GF-D8 (cell line): ENCODE measurements around the gene GAGE12F.
"Not testable (repeated sequence)": the region's sequence is repeated elsewhere in the genome, so short reads cannot be mapped to it uniquely, and the experiment has no call there.

Experiments
- DNase-seq: peaks from one replicate; lab custom pipeline; 2025; lab: John Stamatoyannopoulos, UW

The GAGE12F gene

GRCh38 chrX:49560542-49560941 lies at the start of gene GAGE12F:
Gene GAGE12F (plus strand): TSS chrX:49560842. CDS start chrX:49561997, 1,155 bp downstream.
- DNase-seq = not testable (repeated sequence)

- not testable (repeated sequence) for DNase-seq
Observed at GRCh38 chrX:49531877-49532276, 28.8 kb upstream of the GAGE12F start, which contains the start of gene GAGE12C. Gene GAGE12C (plus strand): TSS chrX:49532177. CDS start chrX:49533332, 1,155 bp downstream.

GRCh38 chrX:49541433-49541832 lies 19.2 kb upstream of the GAGE12F start, which contains the start of gene GAGE12D:
Gene GAGE12D (plus strand): TSS chrX:49541733. CDS start chrX:49542888, 1,155 bp downstream.
- not testable (repeated sequence) for DNase-seq

GRCh38 chrX:49550989-49551388 lies 9.7 kb upstream of the GAGE12F start, which contains the start of gene GAGE12E:
Gene GAGE12E (plus strand): TSS chrX:49551289. CDS start chrX:49552444, 1,155 bp downstream.
- DNase-seq = not testable (repeated sequence)

- not testable (repeated sequence) for DNase-seq
Observed at GRCh38 chrX:49568728-49569127, 8.1 kb downstream of the GAGE12F start.

GRCh38 chrX:49569152-49569551 lies 8.5 kb downstream of the GAGE12F start:
- DNase-seq = not testable (repeated sequence)

GRCh38 chrX:49570100-49570499 lies 9.5 kb downstream of the GAGE12F start, which contains the start of gene GAGE12G:
Gene GAGE12G (plus strand): TSS chrX:49570400. CDS start chrX:49571555, 1,155 bp downstream.
- not testable (repeated sequence) for DNase-seq

GRCh38 chrX:49579649-49580048 lies 19.0 kb downstream of the GAGE12F start, which contains the start of gene GAGE12H:
Gene GAGE12H (plus strand): TSS chrX:49579949. CDS start chrX:49581104, 1,155 bp downstream.
- not testable (repeated sequence) for DNase-seq

- DNase-seq = not testable (repeated sequence)
Observed at GRCh38 chrX:49589196-49589595, 28.6 kb downstream of the GAGE12F start, which contains the start of gene GAGE2A. Gene GAGE2A (plus strand): TSS chrX:49589496. CDS start chrX:49590651, 1,155 bp downstream.

GRCh38 chrX:49589769-49590478 lies 29.3 kb downstream of the GAGE12F start:
- not testable (repeated sequence) for DNase-seq

- DNase-seq = not testable (repeated sequence)
Observed at GRCh38 chrX:49590488-49590887, 29.8 kb downstream of the GAGE12F start.

GRCh38 chrX:49598720-49599119 lies 38.1 kb downstream of the GAGE12F start, which contains the start of gene GAGE1:
Gene GAGE1 (plus strand): TSS chrX:49599020. CDS start chrX:49600175, 1,155 bp downstream.
- not testable (repeated sequence) for DNase-seq

- DNase-seq = no peak
Observed at GRCh38 chrX:49610718-49611310, 50.2 kb downstream of the GAGE12F start.
